ENCODE measurements around the gene HIBCH. TPM values are rescaled to one million over a fixed set of nuclear protein-coding genes. Genes with fewer than 3 reads are reported as not detected.

Gene HIBCH
- total RNA-seq, 1 donor: 14.5 TPM

- H3K79me2 ChIP-seq (ENCODE audit: insufficient read depth, low read length): peaks cover 54% of the 10 kb centered on the region
- H3K27me3 ChIP-seq (ENCODE audit: insufficient read depth, low read length): no peaks in the 10 kb centered on the region
- no peak overlapping the region for H3K4me3 ChIP-seq (ENCODE audit: insufficient read depth, low read length)
- H3K4me2 ChIP-seq (ENCODE audit: insufficient read depth, low read length): no peak overlapping the region
- no peak for DNase-seq (ENCODE audit: insufficient read length, low spot score, missing footprints)
- H3K36me3 ChIP-seq (ENCODE audit: insufficient read depth, low read length): no peaks in the 10 kb centered on the region
- no peak overlapping the region for H3K27ac ChIP-seq (ENCODE audit: low read depth, low read length)
- no peaks in the 10 kb centered on the region for H3K9me3 ChIP-seq (ENCODE audit: low read depth, low read length)
- no peaks in the 10 kb centered on the region for H3K4me1 ChIP-seq (ENCODE audit: insufficient read depth, low read length)
- peaks cover 3% of the 10 kb centered on the region for H4K20me1 ChIP-seq (ENCODE audit: insufficient read depth, low read length)
- no peak overlapping the region for H2AFZ ChIP-seq (ENCODE audit: low read length)
- no peak for TF ChIP-seq CTCF (IDR thresholded peaks at IDR 0.05; ENCODE audit: extremely low read depth, low read depth, low read length)
Observed at GRCh38 chr2:190354003-190354690, 34.5 kb upstream of the HIBCH start.

GRCh38 chr2:190353537-190353899 is 33.9 kb upstream of the HIBCH start:
- Histone ChIP-seq H3K4me2 (ENCODE audit: insufficient read depth, low read length) (no peak overlapping the region), H3K36me3 (ENCODE audit: insufficient read depth, low read length) (peaks cover 3% of the 10 kb centered on the region), H3K79me2 (ENCODE audit: insufficient read depth, low read length) (peaks cover 58% of the 10 kb centered on the region), H4K20me1 (ENCODE audit: insufficient read depth, low read length) (peaks cover 3% of the 10 kb centered on the region), H2AFZ (ENCODE audit: low read length) (no peak overlapping the region), H3K4me3 (ENCODE audit: insufficient read depth, low read length) (no peak overlapping the region), H3K9me3 (ENCODE audit: low read depth, low read length) (no peaks in the 10 kb centered on the region), H3K4me1 (ENCODE audit: insufficient read depth, low read length) (no peaks in the 10 kb centered on the region), H3K27ac (ENCODE audit: low read depth, low read length) (no peak overlapping the region), H3K27me3 (ENCODE audit: insufficient read depth, low read length) (no peaks in the 10 kb centered on the region)
- no peak for DNase-seq (ENCODE audit: insufficient read length, low spot score, missing footprints)
- TF ChIP-seq CTCF (IDR thresholded peaks at IDR 0.05; ENCODE audit: extremely low read depth, low read depth, low read length): no peak

- Histone ChIP-seq H3K9me3 (ENCODE audit: low read depth, low read length) (no peaks in the 10 kb centered on the region), H3K36me3 (ENCODE audit: insufficient read depth, low read length) (peaks cover 3% of the 10 kb centered on the region), H2AFZ (ENCODE audit: low read length) (no peak overlapping the region), H4K20me1 (ENCODE audit: insufficient read depth, low read length) (peaks cover 3% of the 10 kb centered on the region), H3K4me3 (ENCODE audit: insufficient read depth, low read length) (no peak overlapping the region), H3K4me2 (ENCODE audit: insufficient read depth, low read length) (no peak overlapping the region), H3K27ac (ENCODE audit: low read depth, low read length) (no peak overlapping the region), H3K4me1 (ENCODE audit: insufficient read depth, low read length) (no peaks in the 10 kb centered on the region), H3K79me2 (ENCODE audit: insufficient read depth, low read length) (peaks cover 61% of the 10 kb centered on the region), H3K27me3 (ENCODE audit: insufficient read depth, low read length) (no peaks in the 10 kb centered on the region)
- DNase-seq (ENCODE audit: insufficient read length, low spot score, missing footprints): no peak
- no peak for TF ChIP-seq CTCF (IDR thresholded peaks at IDR 0.05; ENCODE audit: extremely low read depth, low read depth, low read length)
Observed at GRCh38 chr2:190352668-190353536, 33.3 kb upstream of the HIBCH start.

GRCh38 chr2:190351955-190352354 is 32.3 kb upstream of the HIBCH start:
- H3K27me3 ChIP-seq (ENCODE audit: insufficient read depth, low read length): no peaks in the 10 kb centered on the region
- no peaks in the 10 kb centered on the region for H3K4me1 ChIP-seq (ENCODE audit: insufficient read depth, low read length)
- H3K27ac ChIP-seq (ENCODE audit: low read depth, low read length): no peak overlapping the region
- peaks cover 60% of the 10 kb centered on the region for H3K79me2 ChIP-seq (ENCODE audit: insufficient read depth, low read length)
- H2AFZ ChIP-seq (ENCODE audit: low read length): no peak overlapping the region
- DNase-seq (ENCODE audit: insufficient read length, low spot score, missing footprints): no peak
- no peak overlapping the region for H3K4me3 ChIP-seq (ENCODE audit: insufficient read depth, low read length)
- H3K4me2 ChIP-seq (ENCODE audit: insufficient read depth, low read length): no peak overlapping the region
- TF ChIP-seq CTCF (IDR thresholded peaks at IDR 0.05; ENCODE audit: extremely low read depth, low read depth, low read length): no peak
- peaks cover 3% of the 10 kb centered on the region for H4K20me1 ChIP-seq (ENCODE audit: insufficient read depth, low read length)
- H3K9me3 ChIP-seq (ENCODE audit: low read depth, low read length): no peaks in the 10 kb centered on the region
- peaks cover 3% of the 10 kb centered on the region for H3K36me3 ChIP-seq (ENCODE audit: insufficient read depth, low read length)

Measured in osteoblast (primary cell).